22Rv1 (cell line): ENCODE measurements around the gene EPB41L4B.

Source experiments
- CTCF ChIP-seq: fragments of 450-650 bp; IDR thresholded peaks from 2 replicates; pipeline ENCODE4 v1.5.1; 2017; ENCODE audit warnings: mild to moderate bottlenecking
- ZFX ChIP-seq: fragments of 450-650 bp; IDR thresholded peaks from 2 replicates; pipeline ENCODE4 v1.6.1; 2017; ENCODE audit warnings: antibody characterized with exemption, borderline replicate concordance

GRCh38 chr9:109205526-109205925 lies 115.3 kb downstream of the EPB41L4B start:
- no peak for TF ChIP-seq CTCF
- TF ChIP-seq ZFX, result no peak
